ENCODE results near the gene CACNG8.

The CACNG8 gene

GRCh38 chr19:54017261-54017660 lies 54.5 kb downstream of the CACNG8 start:
- no peak for TF ChIP-seq SIN3A (IDR thresholded peaks at IDR 0.05; ENCODE audit: borderline replicate concordance, insufficient read depth, low read length)
- TF ChIP-seq REST (IDR thresholded peaks at IDR 0.05; ENCODE audit: insufficient read depth in 1 of 2, low read depth in 2 of 2, low read length in 2 of 2): no peak
- TF ChIP-seq POLR2AphosphoS5 (IDR thresholded peaks at IDR 0.05; ENCODE audit: low read depth, low read length): no peak
- no peak for TF ChIP-seq TAF1 (IDR thresholded peaks at IDR 0.05; ENCODE audit: borderline replicate concordance, insufficient read depth, low read length)
- no peak for TF ChIP-seq FOXP2 (optimal IDR thresholded peaks at IDR 0.05; ENCODE audit: borderline replicate concordance, extremely low read depth, extremely low read length, insufficient read depth)

- no peak for TF ChIP-seq SIN3A (IDR thresholded peaks at IDR 0.05; ENCODE audit: borderline replicate concordance, insufficient read depth, low read length)
- TF ChIP-seq FOXP2 (optimal IDR thresholded peaks at IDR 0.05; ENCODE audit: borderline replicate concordance, extremely low read depth, extremely low read length, insufficient read depth): no peak
- TF ChIP-seq POLR2AphosphoS5 (IDR thresholded peaks at IDR 0.05; ENCODE audit: low read depth, low read length): no peak
- no peak for TF ChIP-seq TAF1 (IDR thresholded peaks at IDR 0.05; ENCODE audit: borderline replicate concordance, insufficient read depth, low read length)
- TF ChIP-seq REST (IDR thresholded peaks at IDR 0.05; ENCODE audit: insufficient read depth in 1 of 2, low read depth in 2 of 2, low read length in 2 of 2): no peak
Observed at GRCh38 chr19:54021363-54021762, 58.6 kb downstream of the CACNG8 start.

GRCh38 chr19:54021932-54022331 lies 59.2 kb downstream of the CACNG8 start:
- TF ChIP-seq REST (IDR thresholded peaks at IDR 0.05; ENCODE audit: insufficient read depth in 1 of 2, low read depth in 2 of 2, low read length in 2 of 2) (no peak), FOXP2 (optimal IDR thresholded peaks at IDR 0.05; ENCODE audit: borderline replicate concordance, extremely low read depth, extremely low read length, insufficient read depth) (no peak), SIN3A (IDR thresholded peaks at IDR 0.05; ENCODE audit: borderline replicate concordance, insufficient read depth, low read length) (no peak), TAF1 (IDR thresholded peaks at IDR 0.05; ENCODE audit: borderline replicate concordance, insufficient read depth, low read length) (no peak), POLR2AphosphoS5 (IDR thresholded peaks at IDR 0.05; ENCODE audit: low read depth, low read length) (no peak)

- TF ChIP-seq REST (IDR thresholded peaks at IDR 0.05; ENCODE audit: insufficient read depth in 1 of 2, low read depth in 2 of 2, low read length in 2 of 2) (no peak), TAF1 (IDR thresholded peaks at IDR 0.05; ENCODE audit: borderline replicate concordance, insufficient read depth, low read length) (no peak), POLR2AphosphoS5 (IDR thresholded peaks at IDR 0.05; ENCODE audit: low read depth, low read length) (no peak), SIN3A (IDR thresholded peaks at IDR 0.05; ENCODE audit: borderline replicate concordance, insufficient read depth, low read length) (no peak), FOXP2 (optimal IDR thresholded peaks at IDR 0.05; ENCODE audit: borderline replicate concordance, extremely low read depth, extremely low read length, insufficient read depth) (no peak)
Observed at GRCh38 chr19:54023191-54023590, 60.5 kb downstream of the CACNG8 start.

GRCh38 chr19:54024660-54025059 lies 61.9 kb downstream of the CACNG8 start:
- TF ChIP-seq TAF1 (IDR thresholded peaks at IDR 0.05; ENCODE audit: borderline replicate concordance, insufficient read depth, low read length): no peak
- no peak for TF ChIP-seq FOXP2 (optimal IDR thresholded peaks at IDR 0.05; ENCODE audit: borderline replicate concordance, extremely low read depth, extremely low read length, insufficient read depth)
- no peak for TF ChIP-seq SIN3A (IDR thresholded peaks at IDR 0.05; ENCODE audit: borderline replicate concordance, insufficient read depth, low read length)
- TF ChIP-seq REST (IDR thresholded peaks at IDR 0.05; ENCODE audit: insufficient read depth in 1 of 2, low read depth in 2 of 2, low read length in 2 of 2): no peak
- no peak for TF ChIP-seq POLR2AphosphoS5 (IDR thresholded peaks at IDR 0.05; ENCODE audit: low read depth, low read length)
